HG02763 (cell line): ENCODE data around the gene CABYR.
A peak's percentile ranks its signal among the peaks of the same experiment; 100 is the strongest.

Experiments used
- ATAC-seq: cut with Tn5 transposase; IDR thresholded peaks from one replicate; pipeline ENCODE4 v1.9.1; 2021; ENCODE audit warnings: mild to moderate bottlenecking, moderate library complexity; ENCODE audit not compliant: unreplicated experiment

Gene CABYR

GRCh38 chr18:24189007-24189528, 50.2 kb downstream of the CABYR start:
- peak; percentile 69 for ATAC-seq

GRCh38 chr18:24189664-24190346, 50.9 kb downstream of the CABYR start:
- ATAC-seq, result no peak

GRCh38 chr18:24190590-24190989, 51.7 kb downstream of the CABYR start:
- no peak for ATAC-seq

- no peak for ATAC-seq
Observed at GRCh38 chr18:24195296-24196053, 56.6 kb downstream of the CABYR start.

- ATAC-seq, result no peak
Observed at GRCh38 chr18:24196764-24197163, 57.9 kb downstream of the CABYR start.

- ATAC-seq, result no peak
Observed at GRCh38 chr18:24197412-24197811, 58.5 kb downstream of the CABYR start.

GRCh38 chr18:24198461-24198860, 59.6 kb downstream of the CABYR start:
- no peak for ATAC-seq

GRCh38 chr18:24199372-24199962, 60.6 kb downstream of the CABYR start:
- ATAC-seq, result no peak

- ATAC-seq, result no peak
Observed at GRCh38 chr18:24200494-24201290, 61.8 kb downstream of the CABYR start.

- no peak for ATAC-seq
Observed at GRCh38 chr18:24201699-24202687, 63.1 kb downstream of the CABYR start.

- ATAC-seq, result no peak
Observed at GRCh38 chr18:24204904-24205303, 66.0 kb downstream of the CABYR start.

- no peak for ATAC-seq
Observed at GRCh38 chr18:24208270-24209035, 69.6 kb downstream of the CABYR start.

- no peak for ATAC-seq
Observed at GRCh38 chr18:24209558-24209957, 70.7 kb downstream of the CABYR start.
